ENCODE results near the gene GPR55. TPM values are rescaled to one million over a fixed set of nuclear protein-coding genes. Genes with fewer than 3 reads are reported as not detected.

The GPR55 gene
- total RNA-seq, 1 experiment from 2014 or later = not detected

DNA sequence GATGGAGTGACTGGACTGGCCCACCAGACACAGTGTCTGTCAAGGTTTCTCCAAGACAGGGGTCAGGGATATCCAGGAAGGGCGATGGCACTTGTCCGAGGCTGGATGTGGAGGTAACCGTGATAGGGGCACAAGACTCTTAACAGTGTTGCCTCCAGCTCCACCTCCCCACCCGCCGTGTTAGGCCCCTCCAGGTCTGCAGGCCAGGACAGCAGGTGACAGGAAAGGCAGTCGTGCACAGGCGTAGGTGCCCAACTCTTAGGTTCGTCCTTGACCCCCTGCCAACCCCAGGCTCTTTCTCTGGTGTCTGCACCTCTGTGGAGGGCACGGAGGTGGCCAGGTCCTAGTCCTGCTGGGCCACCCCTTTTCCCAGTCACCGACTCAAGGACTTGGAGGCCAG is 50.2 kb downstream of the GPR55 start:
- Mint-ChIP-seq H3K4me3 (ENCODE audit: unreplicated experiment) (no peak overlapping the region), H3K27ac (ENCODE audit: unreplicated experiment) (peak overlapping the region; percentile 65), H3K36me3 (ENCODE audit: insufficient read depth, unreplicated experiment) (peaks cover 35% of the 10 kb centered on the region), H3K27me3 (ENCODE audit: insufficient read depth, unreplicated experiment) (no peaks in the 10 kb centered on the region), H3K9me3 (ENCODE audit: unreplicated experiment) (no peaks in the 10 kb centered on the region), H3K4me1 (ENCODE audit: low read depth, unreplicated experiment) (peaks cover 9% of the 10 kb centered on the region)
- Histone ChIP-seq H3K27me3 (replicated peaks; ENCODE audit: control insufficient read depth, insufficient read depth, low read length) (no peaks in the 10 kb centered on the region), H3K9me3 (no peaks in the 10 kb centered on the region), H3K4me1 (peaks cover 26% of the 10 kb centered on the region), H3K4me3 (ENCODE audit: low read depth, low read length) (no peak overlapping the region), H3K36me3 (ENCODE audit: control insufficient read depth, insufficient read depth, low read length) (0 out of 2 replicates have a peak, but pooled peaks cover 1% of the 10 kb centered on the region)
- intact Hi-C loops (cut with micrococcal nuclease; ENCODE audit: unreplicated experiment) = loop anchor here (5.0 kb wide), 1 partner anchor 37 kb away; no protein-coding TSS in a partner anchor
- BruUV-seq (replicated peaks) = no TSS peak
- ChIA-PET POLR2A (no interaction called here), CTCF (no interaction called here)
- DNase-seq = no peak
- TF ChIP-seq, protein P1, sequence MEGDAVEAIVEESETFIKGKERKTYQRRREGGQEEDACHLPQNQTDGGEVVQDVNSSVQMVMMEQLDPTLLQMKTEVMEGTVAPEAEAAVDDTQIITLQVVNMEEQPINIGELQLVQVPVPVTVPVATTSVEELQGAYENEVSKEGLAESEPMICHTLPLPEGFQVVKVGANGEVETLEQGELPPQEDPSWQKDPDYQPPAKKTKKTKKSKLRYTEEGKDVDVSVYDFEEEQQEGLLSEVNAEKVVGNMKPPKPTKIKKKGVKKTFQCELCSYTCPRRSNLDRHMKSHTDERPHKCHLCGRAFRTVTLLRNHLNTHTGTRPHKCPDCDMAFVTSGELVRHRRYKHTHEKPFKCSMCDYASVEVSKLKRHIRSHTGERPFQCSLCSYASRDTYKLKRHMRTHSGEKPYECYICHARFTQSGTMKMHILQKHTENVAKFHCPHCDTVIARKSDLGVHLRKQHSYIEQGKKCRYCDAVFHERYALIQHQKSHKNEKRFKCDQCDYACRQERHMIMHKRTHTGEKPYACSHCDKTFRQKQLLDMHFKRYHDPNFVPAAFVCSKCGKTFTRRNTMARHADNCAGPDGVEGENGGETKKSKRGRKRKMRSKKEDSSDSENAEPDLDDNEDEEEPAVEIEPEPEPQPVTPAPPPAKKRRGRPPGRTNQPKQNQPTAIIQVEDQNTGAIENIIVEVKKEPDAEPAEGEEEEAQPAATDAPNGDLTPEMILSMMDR (IDR thresholded peaks at IDR 0.05; ENCODE audit: insufficient read depth in 1 of 2, low read depth in 1 of 2, low read length in 1 of 2, severe bottlenecking in 1 of 2, unreplicated experiment in 1 of 2) = no peak

DNA sequence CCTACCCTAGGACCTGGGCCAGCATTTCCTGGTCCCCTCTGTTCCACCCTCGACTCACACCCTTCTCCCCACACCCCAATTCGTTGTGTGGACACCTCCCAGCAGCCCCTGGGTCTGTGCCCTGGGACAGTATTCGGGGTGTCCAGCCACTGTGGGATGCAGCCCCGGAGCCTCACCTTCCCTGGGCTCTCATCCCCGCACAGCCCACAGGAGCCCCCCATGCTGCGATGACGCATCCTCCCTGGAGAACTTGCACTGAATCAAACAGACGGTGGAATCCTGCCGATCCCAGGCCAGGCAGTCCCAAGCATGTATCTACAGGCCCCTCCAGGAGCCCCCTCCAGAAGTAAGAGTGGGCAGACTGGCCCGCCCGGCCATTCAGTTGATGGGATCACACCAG is 50.6 kb downstream of the GPR55 start:
- Mint-ChIP-seq H3K9me3 (ENCODE audit: unreplicated experiment) (no peaks in the 10 kb centered on the region), H3K27ac (ENCODE audit: unreplicated experiment) (peak overlapping the region; percentile 65), H3K27me3 (ENCODE audit: insufficient read depth, unreplicated experiment) (no peaks in the 10 kb centered on the region), H3K4me1 (ENCODE audit: low read depth, unreplicated experiment) (peaks cover 9% of the 10 kb centered on the region), H3K36me3 (ENCODE audit: insufficient read depth, unreplicated experiment) (peaks cover 35% of the 10 kb centered on the region), H3K4me3 (ENCODE audit: unreplicated experiment) (no peak overlapping the region)
- peaks cover 30% of the 10 kb centered on the region for H3K4me1 ChIP-seq
- no peaks in the 10 kb centered on the region for H3K27me3 ChIP-seq (replicated peaks; ENCODE audit: control insufficient read depth, insufficient read depth, low read length)
- TF ChIP-seq, protein P1 (IDR thresholded peaks at IDR 0.05; ENCODE audit: insufficient read depth in 1 of 2, low read depth in 1 of 2, low read length in 1 of 2, severe bottlenecking in 1 of 2, unreplicated experiment in 1 of 2) = no peak
- no peaks in the 10 kb centered on the region for H3K9me3 ChIP-seq
- BruUV-seq (replicated peaks) = no TSS peak
- CTCF ChIA-PET = no interaction called here
- no peak overlapping the region for H3K4me3 ChIP-seq (ENCODE audit: low read depth, low read length)
- intact Hi-C loops (cut with micrococcal nuclease; ENCODE audit: unreplicated experiment) = loop anchor here (5.0 kb wide), 1 partner anchor 38 kb away; no protein-coding TSS in a partner anchor
- POLR2A ChIA-PET = no interaction called here
- DNase-seq = no peak
- H3K36me3 ChIP-seq (ENCODE audit: control insufficient read depth, insufficient read depth, low read length) = 0 out of 2 replicates have a peak, but pooled peaks cover 1% of the 10 kb centered on the region

DNA sequence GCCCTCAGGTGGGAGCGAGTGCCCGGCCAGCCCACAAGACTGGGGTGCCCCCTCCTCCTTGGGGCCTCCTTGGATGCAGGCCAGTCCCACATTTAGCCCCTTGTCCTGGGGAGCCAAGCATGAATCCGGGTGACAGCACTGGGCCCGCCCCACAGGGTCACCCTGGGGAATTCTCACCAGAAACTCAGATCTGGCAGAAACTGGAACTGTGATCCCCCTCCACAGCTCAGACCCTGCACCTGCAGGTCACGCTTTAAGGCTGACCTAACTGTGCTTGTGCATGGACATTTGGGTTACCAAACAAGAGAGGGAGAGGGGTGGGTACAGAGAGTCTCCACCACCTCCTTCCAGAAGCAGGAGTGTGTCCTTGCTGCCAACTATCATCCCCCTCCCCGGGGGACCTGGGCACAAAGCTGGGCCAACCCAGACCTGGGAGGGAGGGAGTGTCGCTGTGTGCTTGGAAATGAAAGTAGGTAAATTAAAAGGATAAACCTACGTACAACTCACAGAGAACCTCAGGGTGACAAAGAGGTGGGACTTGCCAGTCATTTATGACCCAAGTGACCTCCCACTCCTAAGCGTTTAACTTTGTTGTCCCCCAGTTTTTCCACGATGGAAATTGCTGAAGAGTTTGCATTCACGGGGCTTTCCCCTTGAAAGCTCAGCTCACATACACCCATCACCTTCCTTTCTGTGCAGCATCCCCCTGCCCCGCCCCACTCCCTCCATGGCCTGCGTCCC is 51.2 kb downstream of the GPR55 start:
- Mint-ChIP-seq H3K4me1 (ENCODE audit: low read depth, unreplicated experiment) (peaks cover 9% of the 10 kb centered on the region), H3K36me3 (ENCODE audit: insufficient read depth, unreplicated experiment) (peaks cover 29% of the 10 kb centered on the region), H3K27me3 (ENCODE audit: insufficient read depth, unreplicated experiment) (no peaks in the 10 kb centered on the region), H3K9me3 (ENCODE audit: unreplicated experiment) (no peaks in the 10 kb centered on the region), H3K27ac (ENCODE audit: unreplicated experiment) (peak overlapping the region; percentile 65), H3K4me3 (ENCODE audit: unreplicated experiment) (no peak overlapping the region)
- BruUV-seq (replicated peaks) = no TSS peak
- ChIA-PET CTCF (no interaction called here), POLR2A (no interaction called here)
- Histone ChIP-seq H3K27me3 (replicated peaks; ENCODE audit: control insufficient read depth, insufficient read depth, low read length) (no peaks in the 10 kb centered on the region), H3K36me3 (ENCODE audit: control insufficient read depth, insufficient read depth, low read length) (0 out of 2 replicates have a peak, but pooled peaks cover 1% of the 10 kb centered on the region), H3K9me3 (no peaks in the 10 kb centered on the region), H3K4me1 (peaks cover 36% of the 10 kb centered on the region), H3K4me3 (ENCODE audit: low read depth, low read length) (no peak overlapping the region)
- TF ChIP-seq, protein P1 (IDR thresholded peaks at IDR 0.05; ENCODE audit: insufficient read depth in 1 of 2, low read depth in 1 of 2, low read length in 1 of 2, severe bottlenecking in 1 of 2, unreplicated experiment in 1 of 2) = no peak
- DNase-seq = no peak
- intact Hi-C loops (cut with micrococcal nuclease; ENCODE audit: unreplicated experiment) = loop anchor here (5.0 kb wide), 1 partner anchor 38 kb away; no protein-coding TSS in a partner anchor
